Right cardiac atrium (tissue), 5 donors: Measurements from ENCODE around the gene MRPL12. TPM values are rescaled to one million over a fixed set of nuclear protein-coding genes. Genes with fewer than 3 reads are reported as not detected.

Source experiments
- ATAC-seq, 2 donors: fragments of 200-7000 bp; cut with Tn5 transposase; one replicate each; pipeline versions ENCODE4 v1.8.0 to v1.9.1; 2020; ENCODE audit warnings: moderate library complexity in 2 of 2, mild to moderate bottlenecking in 1 of 2
- DNase-seq, 3 donors: peaks; one replicate each; pipeline ENCODE4 v3.0.0-alpha.2; 2020
- H3K27ac ChIP-seq: one replicate; pipeline ENCODE4 v1.5.1; 2013; ENCODE audit warnings: mild to moderate bottlenecking, low read length, control low read depth, moderate library complexity
- H3K27me3 ChIP-seq: one replicate; pipeline ENCODE4 v1.6.1; 2013; ENCODE audit not compliant: control insufficient read depth, insufficient read depth
- H3K4me1 ChIP-seq: one replicate; pipeline ENCODE4 v1.6.1; 2013; ENCODE audit warnings: low read length; ENCODE audit not compliant: control insufficient read depth, insufficient read depth
- H3K4me3 ChIP-seq: one replicate; pipeline ENCODE4 v1.5.1; 2013; ENCODE audit warnings: low read length, control low read depth
- H3K9me3 ChIP-seq: one replicate; pipeline ENCODE4 v1.6.1; 2013; ENCODE audit warnings: low read length; ENCODE audit not compliant: control insufficient read depth
- WGBS: extraction: QIAGEN DNeasy Blood & Tissue Kit; methylation state at CpG from one replicate; pipeline ENCODE4 v1.1.7; 2013; 5-methylcytosine and 5-hydroxymethylcytosine counted together
- intact Hi-C, 4 donors: fragments of 100-400 bp; cut with DNase I; formaldehyde crosslinking; loops; one replicate each; pipeline versions ENCODE4 v1.11.0 to v1.14.0; 2022 to 2023
- polyA plus RNA-seq: library from polyadenylated mRNA; stranded (reverse); fragments of 200-250 nt; gene quantifications from one replicate; pipeline ENCODE4 v1.2.3, GENCODE V29; 2013
- total RNA-seq, 4 donors: library from RNA; stranded (reverse); fragmentation: NEBNext Ultra II Directional; extraction: Animal tissue kit (Norgen Biotek cat#: 25700); gene quantifications; one replicate each; pipeline ENCODE4 v1.2.1, GENCODE V29; 2021
- donor health status: healthy with polysubstance abuse.
- donor health status: DM: no; HTN: yes; CAD: no.
- donor health status: DM: no; HTN: no; CAD: no.
- donor health status: DM: no; HTN: yes; CAD: no; lungs with severe emphysema.
- donor health status: DM: yes; HTN: yes; CAD: no.

MRPL12 gene
- total and polyA plus RNA-seq, 5 donors = 83.3 to 310 (median 122) TPM

DNA sequence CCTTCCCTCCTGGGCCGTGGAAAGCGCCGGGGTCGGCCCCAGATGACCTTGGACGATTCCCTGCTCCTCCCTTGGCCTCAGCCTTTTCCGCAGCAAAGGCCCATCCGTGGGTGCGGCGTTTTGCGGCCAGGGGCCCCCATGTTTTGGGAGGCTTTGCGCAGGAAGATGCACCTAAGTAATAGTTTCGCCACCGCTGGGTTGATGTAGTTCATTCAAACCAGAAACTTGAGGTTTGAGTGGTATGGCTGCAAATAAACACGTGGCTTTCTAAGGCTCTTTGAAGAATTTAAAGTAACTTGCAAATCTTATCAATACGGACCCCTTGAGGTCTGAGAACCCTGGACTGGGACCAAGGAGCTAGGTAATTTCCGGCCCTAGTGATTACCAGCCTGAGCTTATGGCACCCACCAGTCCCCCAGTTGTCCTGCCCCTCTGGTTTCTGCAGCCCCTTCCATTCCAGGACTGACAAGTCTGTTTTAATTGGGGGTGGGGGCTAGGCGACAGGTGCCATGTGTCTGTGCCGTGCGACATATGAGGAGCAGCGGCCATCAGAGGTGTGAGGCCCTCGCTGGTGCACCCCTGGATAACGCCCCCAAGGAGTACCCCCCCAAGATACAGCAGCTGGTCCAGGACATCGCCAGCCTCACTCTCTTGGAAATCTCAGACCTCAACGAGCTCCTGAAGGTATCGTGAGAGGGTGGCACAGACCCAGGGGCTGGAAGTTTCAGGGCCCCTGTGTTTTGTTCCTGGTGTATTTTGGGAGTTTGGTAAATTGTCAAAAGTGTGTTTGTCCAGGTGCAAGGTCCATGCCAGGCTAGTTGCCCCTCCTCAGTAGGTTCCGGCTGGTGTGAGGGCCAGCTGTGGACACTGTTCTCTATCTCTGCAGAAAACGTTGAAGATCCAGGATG, 834 bp downstream of the MRPL12 start:
- Histone ChIP-seq H3K9me3 (no peaks in the 10 kb centered on the region), H3K27me3 (no peaks in the 10 kb centered on the region), H3K4me3 (peak overlapping the region; percentile 96), H3K4me1 (peaks cover 6% of the 10 kb centered on the region), H3K27ac (peak overlapping the region; percentile 73)
- intact Hi-C loops = no loop called here
- WGBS = 28% methylated on average over 27 of the region's 27 CpGs
- DNase-seq (peak in 1 of 3 donors; percentile 32), ATAC-seq (no peak)

DNA sequence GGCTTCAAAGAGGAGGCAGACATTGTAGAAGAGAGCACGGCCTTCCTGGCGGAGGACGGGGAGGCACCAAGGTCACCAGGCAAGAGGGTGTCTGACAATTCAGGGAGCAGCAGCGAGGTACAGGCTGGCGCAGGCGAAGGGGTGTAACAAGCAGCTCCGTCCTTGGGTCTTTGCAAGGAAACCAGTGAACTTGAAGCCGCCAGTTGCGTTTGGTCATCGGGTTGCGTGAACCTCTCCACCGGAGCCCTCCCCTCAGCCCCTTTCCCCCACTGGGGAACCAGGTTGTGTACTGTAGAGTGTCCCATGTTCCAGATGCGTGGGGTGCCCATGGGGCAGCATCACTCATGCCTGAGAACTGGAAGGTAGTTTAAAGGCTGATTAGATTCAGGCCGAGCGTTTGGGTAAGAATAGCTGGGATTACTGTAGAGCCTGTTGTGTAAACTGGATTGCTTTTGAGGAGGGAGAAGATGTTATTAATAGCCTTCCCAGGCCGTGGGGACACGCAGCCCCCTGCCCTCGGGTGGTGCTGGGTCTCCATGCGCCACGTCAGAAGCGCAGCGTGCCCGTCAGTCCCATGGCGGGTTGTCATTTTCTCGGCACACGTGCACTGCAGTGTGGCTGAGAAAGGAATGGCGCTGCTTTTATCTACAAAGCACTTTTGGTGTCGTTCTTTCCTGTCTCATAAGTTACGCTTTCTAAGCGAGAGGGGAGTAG, 2.5 kb downstream of the MRPL12 start:
- H3K27ac ChIP-seq = no peak overlapping the region
- DNase-seq (peak in 2 of 3 donors; percentile 43 to 49), ATAC-seq (no peak)
- peaks cover 6% of the 10 kb centered on the region for H3K4me1 ChIP-seq
- no peaks in the 10 kb centered on the region for H3K9me3 ChIP-seq
- H3K27me3 ChIP-seq = no peaks in the 10 kb centered on the region
- no peak overlapping the region for H3K4me3 ChIP-seq
- WGBS = 91% methylated on average over 30 of the region's 30 CpGs
- intact Hi-C loops = no loop called here

DNA sequence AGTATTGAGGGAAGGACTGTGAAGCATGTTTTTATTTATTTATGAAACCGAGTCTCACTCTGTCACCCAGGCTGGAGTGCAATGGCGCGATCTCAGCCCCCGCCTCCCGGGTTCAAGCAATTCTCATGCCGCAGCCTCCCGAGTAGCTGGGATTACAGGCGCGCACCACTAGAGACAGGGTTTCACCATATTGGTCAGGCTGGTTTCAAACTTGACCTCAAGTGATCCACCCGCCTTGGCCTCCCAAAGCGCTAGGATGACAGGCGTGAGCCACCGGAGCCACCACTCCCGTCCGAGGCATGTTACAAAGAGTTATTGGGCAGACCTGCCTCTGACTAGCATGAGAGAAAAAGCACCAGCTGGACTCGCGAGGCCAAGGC, 3.1 kb downstream of the MRPL12 start:
- 94% methylated on average over 17 of the region's 17 CpGs for WGBS
- Histone ChIP-seq H3K4me1 (peaks cover 12% of the 10 kb centered on the region), H3K9me3 (no peaks in the 10 kb centered on the region), H3K4me3 (no peak overlapping the region), H3K27ac (no peak overlapping the region), H3K27me3 (no peaks in the 10 kb centered on the region)
- ATAC-seq (no peak), DNase-seq (no peak)
- intact Hi-C loops = no loop called here

DNA sequence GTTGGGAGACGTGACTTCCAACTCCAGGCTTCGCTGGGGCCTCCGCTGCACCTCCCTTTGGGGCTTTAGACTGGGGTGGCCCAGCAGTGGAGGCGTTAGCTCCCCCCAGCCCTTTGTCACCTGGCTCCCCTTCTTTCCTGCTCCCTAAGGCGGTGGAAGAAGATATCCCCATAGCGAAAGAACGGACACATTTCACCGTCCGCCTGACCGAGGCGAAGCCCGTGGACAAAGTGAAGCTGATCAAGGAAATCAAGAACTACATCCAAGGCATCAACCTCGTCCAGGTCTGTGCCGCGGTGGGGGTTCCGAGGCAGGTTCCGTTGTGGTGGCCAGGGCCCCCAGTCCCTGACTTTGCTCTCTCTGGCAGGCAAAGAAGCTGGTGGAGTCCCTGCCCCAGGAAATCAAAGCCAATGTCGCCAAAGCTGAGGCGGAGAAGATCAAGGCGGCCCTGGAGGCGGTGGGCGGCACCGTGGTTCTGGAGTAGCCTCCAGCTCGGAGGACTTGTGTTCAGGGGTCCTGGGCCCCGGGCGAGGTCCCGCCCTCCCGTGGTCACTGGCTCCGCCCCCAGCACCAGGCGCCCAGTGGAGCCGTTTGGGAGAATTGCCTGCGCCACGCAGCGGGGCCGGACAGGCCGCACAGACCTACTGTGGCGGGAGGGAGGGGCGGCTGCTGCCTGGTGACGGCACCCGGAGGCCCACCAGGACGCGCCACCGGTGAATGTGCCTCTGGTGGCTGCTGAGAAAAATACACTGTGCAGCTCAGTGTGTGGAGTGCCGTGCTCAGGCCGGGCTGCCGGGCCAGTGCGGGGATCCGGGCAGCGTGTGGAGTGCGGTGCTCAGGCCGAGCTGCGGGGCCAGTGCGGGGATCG, 3.8 kb downstream of the MRPL12 start:
- Histone ChIP-seq H3K4me1 (peaks cover 13% of the 10 kb centered on the region), H3K27me3 (no peaks in the 10 kb centered on the region), H3K27ac (no peak overlapping the region), H3K9me3 (no peaks in the 10 kb centered on the region), H3K4me3 (no peak overlapping the region)
- intact Hi-C loops = no loop called here
- DNase-seq (peak in 2 of 3 donors; percentile 47 to 62), ATAC-seq (no peak)
- 92% methylated on average over 54 of the region's 54 CpGs for WGBS

DNA sequence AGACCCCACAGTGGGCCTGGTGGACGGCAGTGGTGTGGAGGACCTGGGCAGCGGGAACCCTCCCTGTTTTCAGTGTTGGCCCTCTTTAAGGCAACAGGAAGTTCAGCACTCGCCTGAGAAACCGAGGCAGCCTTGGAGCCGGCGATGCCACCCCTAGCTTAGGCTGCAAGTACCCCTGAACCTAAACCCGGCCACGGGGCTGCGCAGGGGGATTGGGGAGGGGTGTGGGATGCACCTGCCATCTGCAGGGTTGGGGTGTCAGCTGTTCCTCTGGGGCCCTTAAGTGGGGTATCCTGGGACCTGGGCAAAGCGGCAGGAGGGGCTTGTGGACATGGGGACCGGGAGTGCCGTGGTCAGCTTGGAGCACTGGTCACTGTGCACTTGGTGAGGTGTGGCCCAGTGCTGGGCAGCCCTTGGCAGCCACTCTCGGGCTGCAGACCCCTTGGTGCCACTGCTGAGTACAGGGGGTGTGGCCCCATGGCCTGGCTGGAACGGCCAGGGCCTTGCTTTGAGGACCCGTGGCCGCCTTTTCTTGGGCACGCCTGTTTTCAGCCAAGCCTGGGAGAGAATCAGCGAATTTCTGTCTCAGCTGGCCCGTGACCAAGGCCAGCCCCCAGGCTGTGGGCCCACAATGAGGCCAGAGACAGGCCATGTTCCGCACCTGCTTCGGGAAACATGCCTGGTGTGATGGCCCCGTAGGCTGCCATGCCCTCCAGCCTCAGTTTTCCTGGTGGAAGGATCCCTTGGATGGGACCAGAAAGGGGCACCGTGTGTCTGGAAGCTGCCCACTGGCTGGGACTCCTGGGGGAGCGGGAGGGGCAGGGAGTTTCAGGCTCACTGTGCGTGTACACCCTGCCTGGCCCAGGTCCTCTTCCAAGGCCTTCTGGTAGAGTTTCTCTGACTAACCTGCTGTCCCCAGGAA, 4.8 kb downstream of the MRPL12 start:
- no peaks in the 10 kb centered on the region for H3K9me3 ChIP-seq
- WGBS = 84% methylated on average over 25 of the region's 25 CpGs
- peaks cover 11% of the 10 kb centered on the region for H3K4me1 ChIP-seq
- H3K4me3 ChIP-seq = no peak overlapping the region
- no peak overlapping the region for H3K27ac ChIP-seq
- no peaks in the 10 kb centered on the region for H3K27me3 ChIP-seq
- intact Hi-C loops = no loop called here
- DNase-seq = peak in 2 of 3 donors; percentile 44
- no peak for ATAC-seq

DNA sequence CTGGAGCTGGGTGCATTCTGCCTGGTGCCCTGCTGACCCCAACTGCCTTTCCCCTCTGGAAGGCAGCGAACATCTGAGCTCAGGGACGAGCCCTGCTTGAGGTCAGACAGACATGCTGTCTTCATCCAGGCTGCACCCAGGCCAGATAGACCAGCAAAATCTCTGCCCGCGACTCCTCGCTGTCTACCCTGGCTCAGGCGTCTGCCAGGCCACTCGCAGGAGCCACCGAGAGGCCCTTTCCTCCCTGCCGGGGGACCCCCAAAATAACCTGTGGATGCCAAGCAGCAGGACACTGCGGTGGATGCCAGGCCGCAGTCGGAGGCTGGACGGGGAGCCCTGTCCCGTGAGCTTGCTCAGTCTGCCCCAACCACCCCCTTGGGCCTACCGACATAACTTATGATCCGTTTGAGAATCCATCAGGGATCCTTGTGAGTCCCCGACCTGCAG, 5.6 kb downstream of the MRPL12 start:
- WGBS = 79% methylated on average over 17 of the region's 17 CpGs

DNA sequence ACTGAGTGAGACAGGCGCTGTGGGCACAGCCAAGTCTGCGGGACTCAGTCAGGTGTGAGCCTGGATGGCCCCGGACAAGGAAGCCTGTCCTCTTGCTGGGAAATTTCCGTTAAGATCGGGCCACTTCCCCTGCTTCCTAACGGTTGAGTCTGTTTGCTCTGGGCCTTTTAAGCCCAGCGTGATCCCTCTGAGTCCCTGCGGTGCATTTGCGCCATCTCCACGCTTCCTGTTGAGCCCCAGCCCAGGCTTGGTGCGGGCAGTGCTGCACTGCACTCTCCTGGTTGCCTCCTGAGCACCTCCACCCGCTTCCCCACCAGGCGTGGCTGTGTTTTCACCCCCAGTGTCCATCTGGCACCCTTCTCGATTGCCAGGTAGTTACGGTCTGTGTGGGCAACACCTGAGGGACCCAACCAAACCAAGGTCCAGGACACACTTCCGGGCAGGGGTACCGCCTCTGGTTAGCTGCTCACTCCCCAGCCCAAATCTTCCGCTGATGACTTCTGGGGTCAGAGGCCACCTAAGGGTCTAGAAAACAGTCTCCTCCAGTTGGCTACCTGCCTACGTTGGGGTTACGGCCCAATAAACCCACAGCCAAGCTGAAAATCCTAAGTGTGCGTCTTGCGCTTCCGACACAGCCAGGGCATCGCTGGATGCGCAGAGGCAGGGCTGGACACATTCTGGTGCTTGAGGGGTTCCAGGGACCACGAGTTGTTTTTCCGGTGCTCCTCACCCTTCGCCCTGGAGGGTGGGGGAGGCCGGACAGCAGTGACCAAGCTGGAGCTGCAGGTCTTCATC, 7.5 kb downstream of the MRPL12 start:
- no peak overlapping the region for H3K27ac ChIP-seq
- WGBS = 8% methylated on average over 29 of the region's 29 CpGs
- H3K4me3 ChIP-seq = no peak overlapping the region
- no peaks in the 10 kb centered on the region for H3K9me3 ChIP-seq
- peaks cover 8% of the 10 kb centered on the region for H3K4me1 ChIP-seq
- intact Hi-C loops = no loop called here
- peak in 1 of 2 donors; percentile 5 for ATAC-seq
- H3K27me3 ChIP-seq = no peaks in the 10 kb centered on the region
- peak in 2 of 3 donors; percentile 51 to 53 for DNase-seq

More for the DNA sequence above, 5.6 kb downstream of the MRPL12 start:
- Histone ChIP-seq H3K9me3 (no peaks in the 10 kb centered on the region), H3K27me3 (no peaks in the 10 kb centered on the region), H3K27ac (no peak overlapping the region), H3K4me3 (no peak overlapping the region), H3K4me1 (peaks cover 11% of the 10 kb centered on the region)
- ATAC-seq = no peak
- peak in 1 of 3 donors; percentile 47 for DNase-seq
- intact Hi-C loops = no loop called here

DNA sequence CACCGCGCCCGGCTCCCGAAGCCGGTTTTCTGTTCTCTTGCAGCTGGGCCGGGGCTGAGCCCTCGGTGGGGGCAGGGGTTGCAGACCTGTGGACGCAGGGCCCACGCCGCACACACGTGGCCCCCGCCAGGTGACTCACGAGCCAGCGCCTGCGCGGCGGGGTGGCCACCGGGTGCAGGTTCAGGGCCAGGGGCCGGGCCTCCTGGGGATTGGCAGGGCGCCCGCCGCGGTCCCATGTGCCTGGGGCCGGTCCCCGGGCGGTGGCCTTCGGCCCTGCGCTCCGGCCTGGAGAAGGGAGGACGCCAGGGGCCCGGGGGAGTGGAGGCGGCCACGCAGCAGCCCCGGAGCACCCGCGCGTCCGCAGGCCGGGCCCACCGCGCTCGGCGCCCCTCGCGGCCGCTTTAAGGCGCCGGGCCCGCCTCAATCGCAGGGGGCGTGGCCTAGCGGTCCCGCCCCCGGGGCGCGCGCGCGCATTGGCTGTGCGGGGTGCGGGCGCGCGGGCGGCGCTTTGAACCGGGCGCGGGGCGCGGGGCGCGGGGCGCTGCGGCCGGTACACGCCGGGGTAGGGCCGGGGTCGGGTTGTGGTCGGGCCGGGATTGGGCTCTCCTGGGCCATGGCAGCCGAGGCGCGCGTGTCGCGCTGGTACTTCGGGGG, 8.8 kb downstream of the MRPL12 start, which contains the start of gene SLC25A10:
TSS of gene SLC25A10 (plus strand) at position 471 of the 654 bp plus-strand sequence. CDS start at position 614, 143 bp downstream.
- ATAC-seq = peak; percentile 62 to 73
- Histone ChIP-seq H3K27ac (no peak within 1 kb of the TSS), H3K4me1 (peaks cover 8% of the 10 kb centered on the region), H3K4me3 (peak within 1 kb of the TSS; percentile 82), H3K27me3 (no peaks in the 10 kb centered on the region), H3K9me3 (no peaks in the 10 kb centered on the region)
- DNase-seq = peak; percentile 66 to 92 (median 89)
- intact Hi-C loops = no loop called here
- under 1% methylated on average over 89 of the region's 89 CpGs for WGBS

DNA sequence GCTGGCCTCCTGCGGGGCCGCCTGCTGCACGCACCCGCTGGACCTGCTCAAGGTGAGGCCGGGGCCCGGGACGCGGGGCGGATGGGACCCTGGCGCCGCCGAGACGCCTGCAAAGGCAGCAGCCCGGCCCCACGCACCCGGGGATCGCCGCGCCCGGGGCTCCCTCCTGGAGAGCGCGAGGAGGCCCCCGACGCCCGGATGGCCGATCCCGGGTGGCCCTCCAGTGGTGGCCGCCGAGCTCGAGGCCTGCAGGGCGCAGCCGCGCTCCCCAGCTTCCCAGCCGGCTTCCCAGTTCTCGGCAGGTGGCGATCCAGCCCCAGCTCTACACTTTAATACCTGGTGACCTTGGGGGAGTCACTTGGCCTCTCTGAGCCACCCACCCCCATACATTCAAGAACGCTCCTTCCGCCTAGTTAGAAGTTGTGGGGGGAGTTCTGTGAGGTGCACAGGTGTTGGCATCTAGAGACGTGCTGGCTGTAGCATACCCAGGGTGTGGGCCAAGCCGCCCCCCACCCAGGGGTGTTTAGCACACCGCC, 9.4 kb downstream of the MRPL12 start:
- Histone ChIP-seq H3K9me3 (no peaks in the 10 kb centered on the region), H3K27ac (no peak overlapping the region), H3K27me3 (no peaks in the 10 kb centered on the region), H3K4me1 (peaks cover 8% of the 10 kb centered on the region), H3K4me3 (peak overlapping the region; percentile 82)
- intact Hi-C loops = no loop called here
- peak; percentile 2 to 12 for ATAC-seq
- WGBS = 3% methylated on average over 41 of the region's 41 CpGs
- peak in 1 of 3 donors; percentile 76 for DNase-seq
